GM12878 (cell line): ENCODE measurements around the gene SEL1L.

Source experiments
- BHLHE40 ChIP-seq, 2 experiments: fragments of 450-650 bp in 1 of 2; IDR thresholded peaks; 2 replicates each; pipeline ENCODE4 v1.6.1; 2011 to 2017; ENCODE audit warnings: low read depth in 2 of 2, borderline replicate concordance in 1 of 2, improper control_type of control experiment in 1 of 2, low read length in 1 of 2, mild to moderate bottlenecking in 1 of 2
- CEBPB ChIP-seq, 2 experiments: fragments of 150-350 bp in 1 of 2; IDR thresholded peaks; 2 replicates each; pipeline ENCODE4 v1.6.1; 2012 to 2014; ENCODE audit warnings: low read depth in 2 of 2, low read length in 2 of 2, borderline replicate concordance in 1 of 2, inconsistent platforms in 1 of 2
- CHD1 ChIP-seq: IDR thresholded peaks from 2 replicates; pipeline ENCODE4 v1.6.1; 2012; ENCODE audit warnings: low read depth, low read length, improper control_type of control experiment
- EZH2 ChIP-seq: IDR thresholded peaks from 2 replicates; pipeline ENCODE4 v1.6.1; 2012; ENCODE audit warnings: low read depth, mild to moderate bottlenecking, control low read depth, inconsistent platforms, low read length, borderline replicate concordance; ENCODE audit not compliant: control insufficient read depth
- IKZF1 ChIP-seq: fragments of 450-650 bp; conservative IDR thresholded peaks from 2 replicates; pipeline ENCODE4 v1.6.1; 2017; ENCODE audit warnings: antibody characterized with exemption, mild to moderate bottlenecking
- NR2C1 ChIP-seq: fragments of 450-650 bp; IDR thresholded peaks from 2 replicates; pipeline ENCODE4 v1.6.1; 2017; ENCODE audit warnings: antibody characterized with exemption, mild to moderate bottlenecking, moderate library complexity
- PAX8 ChIP-seq: fragments of 450-650 bp; IDR thresholded peaks from 2 replicates; pipeline ENCODE4 v1.6.1; 2017; ENCODE audit warnings: mild to moderate bottlenecking, moderate library complexity
- POLR2AphosphoS5 ChIP-seq: IDR thresholded peaks from 2 replicates; pipeline ENCODE4 v1.6.1; 2011; ENCODE audit warnings: mild to moderate bottlenecking, low read length, inconsistent platforms
- STAT3 ChIP-seq: IDR thresholded peaks from 2 replicates; pipeline ENCODE4 v1.6.1; 2011; ENCODE audit warnings: low read depth, low read length, improper control_type of control experiment
- TAF1 ChIP-seq: IDR thresholded peaks from 2 replicates; pipeline ENCODE4 v1.6.1; 2011; ENCODE audit warnings: mild to moderate bottlenecking, low read depth, low read length, borderline replicate concordance
- TARDBP ChIP-seq: IDR thresholded peaks from 2 replicates; pipeline ENCODE4 v1.6.1; 2016; ENCODE audit warnings: borderline replicate concordance
- TBL1XR1 ChIP-seq: IDR thresholded peaks from 2 replicates; pipeline ENCODE4 v1.6.1; 2012; ENCODE audit warnings: low read depth, low read length, improper control_type of control experiment
- TF ChIP-seq, protein P1 (sequence below), 3 experiments: IDR thresholded peaks in 2 of 3; conservative IDR thresholded peaks in 1 of 3; 2 replicates each; pipeline ENCODE4 v1.5.1; 2011; ENCODE audit warnings: low read depth in 3 of 3, low read length in 3 of 3, mild to moderate bottlenecking in 3 of 3, control low read depth in 2 of 3, moderate library complexity in 2 of 3, inconsistent platforms in 1 of 3, mixed read lengths in 1 of 3; ENCODE audit not compliant: control insufficient read depth in 2 of 3, insufficient read depth in 1 of 3; ENCODE audit errors: extremely low read depth in 1 of 3
- TF ChIP-seq, protein P2 (sequence below): fragments of 450-650 bp; IDR thresholded peaks from 2 replicates; pipeline ENCODE4 v1.6.1; 2017; ENCODE audit warnings: mild to moderate bottlenecking, low read depth, inconsistent platforms; ENCODE audit not compliant: poor library complexity, severe bottlenecking

DNA sequence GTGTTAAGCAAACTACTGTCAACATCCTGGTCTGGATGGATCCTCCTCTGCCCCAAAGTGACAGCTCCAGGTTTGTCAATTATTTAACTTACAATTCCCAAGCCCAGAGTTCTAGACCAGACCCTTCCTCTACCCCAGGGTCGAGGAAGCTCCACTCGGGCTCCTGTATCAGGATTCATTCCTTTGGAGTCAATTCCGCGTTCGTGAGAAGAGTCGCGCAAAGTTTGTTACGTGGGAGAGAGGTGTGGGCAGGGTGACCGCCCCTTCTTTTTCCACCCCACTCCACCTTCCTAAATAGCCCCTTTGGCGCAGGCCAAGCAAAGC, 479 bp downstream of the SEL1L start:
- TF ChIP-seq, protein P1, sequence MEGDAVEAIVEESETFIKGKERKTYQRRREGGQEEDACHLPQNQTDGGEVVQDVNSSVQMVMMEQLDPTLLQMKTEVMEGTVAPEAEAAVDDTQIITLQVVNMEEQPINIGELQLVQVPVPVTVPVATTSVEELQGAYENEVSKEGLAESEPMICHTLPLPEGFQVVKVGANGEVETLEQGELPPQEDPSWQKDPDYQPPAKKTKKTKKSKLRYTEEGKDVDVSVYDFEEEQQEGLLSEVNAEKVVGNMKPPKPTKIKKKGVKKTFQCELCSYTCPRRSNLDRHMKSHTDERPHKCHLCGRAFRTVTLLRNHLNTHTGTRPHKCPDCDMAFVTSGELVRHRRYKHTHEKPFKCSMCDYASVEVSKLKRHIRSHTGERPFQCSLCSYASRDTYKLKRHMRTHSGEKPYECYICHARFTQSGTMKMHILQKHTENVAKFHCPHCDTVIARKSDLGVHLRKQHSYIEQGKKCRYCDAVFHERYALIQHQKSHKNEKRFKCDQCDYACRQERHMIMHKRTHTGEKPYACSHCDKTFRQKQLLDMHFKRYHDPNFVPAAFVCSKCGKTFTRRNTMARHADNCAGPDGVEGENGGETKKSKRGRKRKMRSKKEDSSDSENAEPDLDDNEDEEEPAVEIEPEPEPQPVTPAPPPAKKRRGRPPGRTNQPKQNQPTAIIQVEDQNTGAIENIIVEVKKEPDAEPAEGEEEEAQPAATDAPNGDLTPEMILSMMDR (IDR thresholded peaks at IDR 0.05 in 2 of 3, conservative IDR thresholded peaks at IDR 0.05 in 1 of 3; ENCODE audit: control insufficient read depth in 2 of 3, extremely low read depth in 1 of 3, insufficient read depth in 1 of 3, low read depth in 3 of 3, low read length in 3 of 3) = no peak
- TF ChIP-seq STAT3 (no peak), TAF1 (no peak), CHD1 (no peak), TARDBP (no peak), PAX8 (no peak), IKZF1 (no peak), NR2C1 (no peak), BHLHE40 (IDR thresholded peaks at IDR 0.05; ENCODE audit: borderline replicate concordance in 1 of 2, low read depth in 2 of 2, low read length in 1 of 2) (no peak), TBL1XR1 (no peak), POLR2AphosphoS5 (no peak), CEBPB (IDR thresholded peaks at IDR 0.05; ENCODE audit: borderline replicate concordance in 1 of 2, low read depth in 2 of 2, low read length in 2 of 2) (no peak), EZH2 (no peak)
- TF ChIP-seq, protein P2, sequence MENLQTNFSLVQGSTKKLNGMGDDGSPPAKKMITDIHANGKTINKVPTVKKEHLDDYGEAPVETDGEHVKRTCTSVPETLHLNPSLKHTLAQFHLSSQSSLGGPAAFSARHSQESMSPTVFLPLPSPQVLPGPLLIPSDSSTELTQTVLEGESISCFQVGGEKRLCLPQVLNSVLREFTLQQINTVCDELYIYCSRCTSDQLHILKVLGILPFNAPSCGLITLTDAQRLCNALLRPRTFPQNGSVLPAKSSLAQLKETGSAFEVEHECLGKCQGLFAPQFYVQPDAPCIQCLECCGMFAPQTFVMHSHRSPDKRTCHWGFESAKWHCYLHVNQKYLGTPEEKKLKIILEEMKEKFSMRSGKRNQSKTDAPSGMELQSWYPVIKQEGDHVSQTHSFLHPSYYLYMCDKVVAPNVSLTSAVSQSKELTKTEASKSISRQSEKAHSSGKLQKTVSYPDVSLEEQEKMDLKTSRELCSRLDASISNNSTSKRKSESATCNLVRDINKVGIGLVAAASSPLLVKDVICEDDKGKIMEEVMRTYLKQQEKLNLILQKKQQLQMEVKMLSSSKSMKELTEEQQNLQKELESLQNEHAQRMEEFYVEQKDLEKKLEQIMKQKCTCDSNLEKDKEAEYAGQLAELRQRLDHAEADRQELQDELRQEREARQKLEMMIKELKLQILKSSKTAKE = no peak
